Measurements from ENCODE around the gene SLC35A3.

The SLC35A3 gene

DNA sequence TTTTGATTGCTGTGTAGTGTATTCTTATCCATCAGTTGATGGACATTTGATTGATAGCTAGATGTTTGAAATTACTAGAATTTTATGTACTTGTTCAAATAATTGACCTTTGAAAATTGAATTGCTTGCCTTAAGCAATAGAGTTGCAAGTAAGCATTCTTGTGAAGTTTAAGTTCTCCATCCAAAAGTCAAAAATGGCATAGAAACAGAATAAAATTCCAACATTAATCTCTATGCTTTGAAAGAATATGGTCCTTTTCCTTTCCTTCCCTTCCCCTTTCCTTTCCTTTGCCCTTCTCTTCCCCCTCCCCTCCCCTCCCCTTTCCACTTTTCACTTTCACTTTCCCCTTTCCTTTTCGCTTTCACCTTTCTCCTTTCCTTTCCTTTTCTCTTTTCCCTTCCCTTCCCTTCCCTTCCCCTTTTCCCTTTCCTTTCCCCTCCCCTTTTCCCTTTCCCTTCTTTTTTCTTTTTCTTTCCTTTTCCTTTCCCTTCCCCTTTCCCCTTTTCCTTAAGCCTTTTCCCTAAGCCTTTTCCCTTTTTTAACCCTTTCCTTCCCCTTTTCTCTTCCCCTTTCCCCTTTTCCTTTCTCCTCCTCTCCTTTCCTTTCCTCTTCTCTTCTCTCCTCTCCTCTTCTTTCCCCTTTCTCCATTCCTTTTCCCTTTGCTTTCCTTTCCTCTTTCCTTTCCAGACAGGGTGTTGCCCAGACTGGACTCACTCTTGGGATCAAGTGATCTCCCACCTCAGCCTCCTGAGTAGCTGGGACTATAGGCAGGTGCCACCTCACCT is 95.6 kb downstream of the SLC35A3 start:
- no peak for TF ChIP-seq ZFX (IDR thresholded peaks at IDR 0.05; ENCODE audit: borderline replicate concordance)
- TF ChIP-seq, protein P1, sequence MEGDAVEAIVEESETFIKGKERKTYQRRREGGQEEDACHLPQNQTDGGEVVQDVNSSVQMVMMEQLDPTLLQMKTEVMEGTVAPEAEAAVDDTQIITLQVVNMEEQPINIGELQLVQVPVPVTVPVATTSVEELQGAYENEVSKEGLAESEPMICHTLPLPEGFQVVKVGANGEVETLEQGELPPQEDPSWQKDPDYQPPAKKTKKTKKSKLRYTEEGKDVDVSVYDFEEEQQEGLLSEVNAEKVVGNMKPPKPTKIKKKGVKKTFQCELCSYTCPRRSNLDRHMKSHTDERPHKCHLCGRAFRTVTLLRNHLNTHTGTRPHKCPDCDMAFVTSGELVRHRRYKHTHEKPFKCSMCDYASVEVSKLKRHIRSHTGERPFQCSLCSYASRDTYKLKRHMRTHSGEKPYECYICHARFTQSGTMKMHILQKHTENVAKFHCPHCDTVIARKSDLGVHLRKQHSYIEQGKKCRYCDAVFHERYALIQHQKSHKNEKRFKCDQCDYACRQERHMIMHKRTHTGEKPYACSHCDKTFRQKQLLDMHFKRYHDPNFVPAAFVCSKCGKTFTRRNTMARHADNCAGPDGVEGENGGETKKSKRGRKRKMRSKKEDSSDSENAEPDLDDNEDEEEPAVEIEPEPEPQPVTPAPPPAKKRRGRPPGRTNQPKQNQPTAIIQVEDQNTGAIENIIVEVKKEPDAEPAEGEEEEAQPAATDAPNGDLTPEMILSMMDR (IDR thresholded peaks at IDR 0.05) = no peak
- no peak overlapping the region for H3K27ac ChIP-seq

DNA sequence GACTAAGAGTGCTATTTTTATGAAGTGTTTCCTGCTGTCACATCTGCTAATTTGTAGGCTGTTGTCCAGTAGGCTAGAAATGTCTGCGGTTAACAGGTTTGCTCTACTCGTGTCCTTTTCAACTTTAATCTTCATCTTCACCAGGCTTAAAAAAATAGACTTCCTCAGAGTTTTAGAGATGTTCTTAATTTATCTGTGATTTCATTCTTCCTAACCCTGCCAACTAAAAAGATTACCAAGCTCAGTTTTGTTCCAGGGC is 96.1 kb downstream of the SLC35A3 start:
- TF ChIP-seq ZFX (IDR thresholded peaks at IDR 0.05; ENCODE audit: borderline replicate concordance) = no peak
- TF ChIP-seq, protein P1 (IDR thresholded peaks at IDR 0.05) = no peak
- no peak overlapping the region for H3K27ac ChIP-seq

DNA sequence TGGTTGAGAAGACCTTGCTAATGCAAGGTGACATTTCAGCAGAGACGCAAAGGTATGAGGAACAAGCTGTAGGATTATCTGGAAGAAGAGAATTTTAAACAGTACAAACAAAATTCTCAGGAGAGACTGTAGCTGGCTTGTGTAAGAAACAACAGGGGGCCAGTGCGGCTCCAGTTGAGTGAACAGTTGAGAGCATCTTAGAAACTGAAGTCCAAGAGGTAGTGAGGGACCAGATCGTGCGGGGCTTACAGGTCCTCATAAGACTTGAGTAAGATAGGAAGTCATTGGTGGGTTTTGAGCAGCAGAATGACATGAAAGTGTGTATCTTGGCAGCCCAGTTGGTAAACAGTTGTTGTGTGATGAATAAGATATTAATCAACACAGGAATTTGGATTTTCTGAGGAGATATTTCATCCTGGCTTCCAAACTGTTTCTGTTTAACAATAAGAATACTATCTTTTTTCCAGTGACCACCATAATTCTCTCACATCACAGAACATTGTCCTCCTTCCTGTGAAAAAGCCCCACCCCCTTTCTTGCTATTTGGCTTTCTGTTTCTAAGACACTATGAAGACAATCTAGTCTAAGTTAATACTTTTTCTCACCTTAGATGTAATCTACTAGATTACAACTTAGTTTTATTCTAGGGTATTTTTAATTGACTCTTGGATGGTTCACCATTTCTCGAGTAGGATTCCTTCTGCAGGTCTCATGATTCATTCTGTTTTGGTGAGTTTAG is 100.6 kb downstream of the SLC35A3 start:
- H3K27ac ChIP-seq = no peak overlapping the region
- TF ChIP-seq ZFX (IDR thresholded peaks at IDR 0.05; ENCODE audit: borderline replicate concordance) = no peak
- TF ChIP-seq, protein P1 (IDR thresholded peaks at IDR 0.05) = no peak

DNA sequence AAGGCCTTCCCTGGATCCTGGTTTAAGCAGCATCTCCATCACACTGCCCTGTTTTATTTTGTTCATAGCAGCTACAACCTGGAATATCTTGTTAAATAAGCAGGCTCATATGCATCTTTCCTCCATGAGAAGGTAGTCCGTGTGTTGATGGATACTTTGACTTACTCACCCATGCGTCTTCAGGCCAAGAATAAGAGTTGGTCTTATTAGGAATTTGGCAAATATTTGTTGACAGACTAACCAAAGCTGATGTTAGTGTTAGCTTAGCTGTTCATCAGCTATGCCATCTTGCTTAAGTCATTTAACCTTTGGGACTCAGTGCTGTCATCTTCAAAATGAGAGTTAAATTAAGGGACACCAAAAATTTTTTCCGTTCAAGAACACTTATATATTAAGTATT is 103.7 kb downstream of the SLC35A3 start:
- TF ChIP-seq ZFX (IDR thresholded peaks at IDR 0.05; ENCODE audit: borderline replicate concordance) = no peak
- TF ChIP-seq, protein P1 (IDR thresholded peaks at IDR 0.05) = no peak

DNA sequence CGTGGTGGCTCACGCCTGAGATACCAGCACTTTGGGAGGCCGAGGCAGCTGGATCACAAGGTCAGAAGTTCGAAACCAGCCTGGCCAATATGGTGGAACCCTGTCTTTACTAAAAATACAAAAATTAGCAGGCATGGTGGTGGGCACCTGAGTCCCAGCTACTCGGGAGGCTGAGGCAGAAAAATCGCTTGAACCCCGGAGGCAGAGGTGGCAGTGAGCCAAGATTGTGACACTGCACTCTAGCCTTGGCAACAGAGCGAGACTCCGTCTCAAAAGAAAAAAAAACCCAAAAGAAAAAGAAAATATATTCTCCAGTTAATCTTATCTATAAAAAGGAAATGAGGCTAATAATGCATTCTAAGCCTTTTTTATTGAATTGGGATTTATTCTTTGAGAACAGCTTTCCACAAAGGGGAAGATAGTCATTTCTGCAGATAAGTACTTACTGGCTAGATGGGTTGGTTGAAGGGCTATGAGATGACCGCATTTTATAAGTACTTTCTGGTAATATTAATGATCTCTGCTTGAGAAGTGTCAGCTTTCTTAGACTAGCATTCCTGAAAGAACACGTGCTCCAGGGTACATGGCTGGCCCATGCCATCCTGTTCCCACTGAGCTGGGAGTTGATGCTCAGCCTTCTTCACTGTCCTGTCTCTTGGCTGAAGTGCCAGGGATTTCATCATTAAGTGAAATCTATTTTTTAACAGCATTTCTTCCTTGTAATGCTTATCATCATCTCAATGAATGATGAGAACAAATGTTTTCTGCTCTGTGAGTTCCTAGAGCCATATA is 105.0 kb downstream of the SLC35A3 start:
- no peak for TF ChIP-seq ZFX (IDR thresholded peaks at IDR 0.05; ENCODE audit: borderline replicate concordance)
- TF ChIP-seq, protein P1 (IDR thresholded peaks at IDR 0.05) = no peak
- H3K27ac ChIP-seq = no peak overlapping the region

More for the DNA sequence above, 103.7 kb downstream of the SLC35A3 start:
- H3K27ac ChIP-seq = no peak overlapping the region

DNA sequence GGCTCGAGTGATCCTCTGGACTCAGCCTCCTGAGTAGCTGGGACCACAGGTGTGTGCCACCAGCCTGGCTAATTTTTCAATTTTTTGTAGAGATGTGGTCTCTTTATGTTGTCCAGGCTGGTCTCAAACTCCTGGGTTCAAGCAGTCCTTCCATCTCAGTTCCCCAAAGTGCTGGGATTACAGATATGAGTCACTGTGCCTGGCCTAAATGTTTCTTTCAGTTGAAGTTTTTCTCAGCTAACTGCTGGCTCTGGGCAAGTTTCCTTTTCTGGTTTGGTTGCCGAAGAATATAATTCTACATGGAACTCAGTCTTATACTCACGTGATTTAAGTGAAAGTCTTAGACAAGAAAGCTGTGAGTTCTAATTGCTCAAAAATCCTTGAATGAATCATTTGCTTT is 106.0 kb downstream of the SLC35A3 start:
- H3K27ac ChIP-seq = no peak overlapping the region
- no peak for TF ChIP-seq ZFX (IDR thresholded peaks at IDR 0.05; ENCODE audit: borderline replicate concordance)
- TF ChIP-seq, protein P1 (IDR thresholded peaks at IDR 0.05) = no peak
